HEK293 (cell line): ENCODE measurements around the gene MACROH2A2.

Source experiments
- CTCF ChIA-PET: fragments of 350-600 bp; formaldehyde crosslinking; extraction: SDS; loops from one replicate; lab custom pipeline; 2021; ENCODE audit warnings: antibody characterized with exemption; lab: Yijun Ruan, JAX
- POLR2A ChIA-PET: fragments of 300-600 bp; formaldehyde crosslinking; extraction: SDS; loops from one replicate; lab custom pipeline; 2020; ENCODE audit warnings: antibody characterized with exemption, inconsistent platforms; lab: Yijun Ruan, JAX
- H3K27ac ChIP-seq: fragments of 200-500 bp; sonication (Bioruptor generic); 2 replicates; pipeline ENCODE4 v1.5.1; 2014; ENCODE audit warnings: low read depth, low read length, control low read depth, inconsistent platforms; ENCODE audit errors: extremely low read depth
- H3K36me3 ChIP-seq, 2 experiments: fragments of 200-500 bp in 1 of 2; sonication (Bioruptor generic) in 1 of 2; 1 replicate in 1 of 2; 2 replicates in 1 of 2; pipeline ENCODE4 v1.5.1; 2014 to 2017; ENCODE audit warnings: inconsistent platforms in 2 of 2, low read length in 2 of 2; ENCODE audit not compliant: control insufficient read depth in 2 of 2, insufficient read depth in 1 of 2
- H3K4me1 ChIP-seq: fragments of 200-500 bp; sonication (Bioruptor generic); 2 replicates; pipeline ENCODE4 v1.5.1; 2014; ENCODE audit warnings: mild to moderate bottlenecking, low read length, inconsistent platforms; ENCODE audit not compliant: control insufficient read depth, insufficient read depth
- H3K4me3 ChIP-seq: 2 replicates; pipeline ENCODE4 v1.5.1; 2011; ENCODE audit warnings: low read depth, mild to moderate bottlenecking, control low read depth, low read length, moderate library complexity
- H3K9me3 ChIP-seq: fragments of 200-500 bp; sonication (Bioruptor generic); 2 replicates; pipeline ENCODE4 v1.5.1; 2014; ENCODE audit warnings: low read depth, low read length, inconsistent platforms; ENCODE audit not compliant: control insufficient read depth, insufficient read depth
- CTCF ChIP-seq: fragments of 450-650 bp; formaldehyde crosslinking; IDR thresholded peaks from 2 replicates; pipeline ENCODE4 v1.5.1; 2016; ENCODE audit warnings: missing biosample characterization, missing genetic modification characterization
- HOXC10 ChIP-seq: sonication (generic); formaldehyde crosslinking; IDR thresholded peaks from 2 replicates; pipeline ENCODE4 v1.8.1; 2023; ENCODE audit warnings: mild to moderate bottlenecking, missing genetic modification reagents
- MYNN ChIP-seq: fragments of 450-650 bp; formaldehyde crosslinking; IDR thresholded peaks from 2 replicates; pipeline ENCODE4 v1.5.1; 2016; ENCODE audit warnings: missing biosample characterization, missing genetic modification characterization, borderline replicate concordance
- OSR2 ChIP-seq: fragments of 450-650 bp; formaldehyde crosslinking; IDR thresholded peaks from 2 replicates; pipeline ENCODE4 v1.5.1; 2016; ENCODE audit warnings: missing biosample characterization, missing genetic modification characterization
- OVOL3 ChIP-seq: fragments of 450-650 bp; formaldehyde crosslinking; IDR thresholded peaks from 2 replicates; pipeline ENCODE4 v1.5.1; 2016; ENCODE audit warnings: missing biosample characterization, missing genetic modification characterization
- REST ChIP-seq: fragments of 450-650 bp; formaldehyde crosslinking; IDR thresholded peaks from 2 replicates; pipeline ENCODE4 v1.5.1; 2016; ENCODE audit warnings: missing biosample characterization, missing genetic modification characterization
- ZBTB10 ChIP-seq: fragments of 450-650 bp; formaldehyde crosslinking; IDR thresholded peaks from 2 replicates; pipeline ENCODE4 v1.5.1; 2016; ENCODE audit warnings: missing biosample characterization, missing genetic modification characterization
- ZFHX2 ChIP-seq: fragments of 450-650 bp; formaldehyde crosslinking; conservative IDR thresholded peaks from 2 replicates; pipeline ENCODE4 v1.5.1; 2016; ENCODE audit warnings: missing biosample characterization, missing genetic modification characterization
- ZNF10 ChIP-seq: fragments of 450-650 bp; formaldehyde crosslinking; IDR thresholded peaks from 2 replicates; pipeline ENCODE4 v1.5.1; 2017; ENCODE audit warnings: missing biosample characterization, missing genetic modification characterization
- ZNF18 ChIP-seq: fragments of 450-650 bp; formaldehyde crosslinking; IDR thresholded peaks from 2 replicates; pipeline ENCODE4 v1.5.1; 2016; ENCODE audit warnings: missing biosample characterization, missing genetic modification characterization
- ZNF266 ChIP-seq: fragments of 450-650 bp; formaldehyde crosslinking; IDR thresholded peaks from 2 replicates; pipeline ENCODE4 v1.5.1; 2016; ENCODE audit warnings: missing biosample characterization, missing genetic modification characterization, low read depth
- ZNF280D ChIP-seq: fragments of 450-650 bp; formaldehyde crosslinking; IDR thresholded peaks from 2 replicates; pipeline ENCODE4 v1.5.1; 2016; ENCODE audit warnings: missing biosample characterization, missing genetic modification characterization
- ZNF658 ChIP-seq: fragments of 450-650 bp; formaldehyde crosslinking; IDR thresholded peaks from 2 replicates; pipeline ENCODE4; 2016; ENCODE audit warnings: missing biosample characterization, missing genetic modification characterization
- ZNF747 ChIP-seq: fragments of 450-650 bp; formaldehyde crosslinking; IDR thresholded peaks from 2 replicates; pipeline ENCODE4 v1.5.1; 2016; ENCODE audit warnings: missing biosample characterization, missing genetic modification characterization
- ZNF843 ChIP-seq: fragments of 450-650 bp; formaldehyde crosslinking; IDR thresholded peaks from 2 replicates; pipeline ENCODE4 v1.5.1; 2016; ENCODE audit warnings: missing biosample characterization, missing genetic modification characterization

MACROH2A2 gene

GRCh38 chr10:70125918-70126552 is 73.4 kb downstream of the MACROH2A2 start:
- POLR2A ChIA-PET, result interaction anchor here (0.8 kb wide), 1 partner anchor 44 kb away, joined by 3 read pairs; the partner anchor contains the start of gene SAR1A
- TF ChIP-seq CTCF (no peak), ZNF266 (tag by site-specific recombination) (no peak), ZNF658 (tag by site-specific recombination) (no peak), ZNF280D (tag by site-specific recombination) (no peak)
- Histone ChIP-seq H3K36me3 (no peaks in the 10 kb centered on the region), H3K4me3 (no peak overlapping the region), H3K4me1 (no peaks in the 10 kb centered on the region), H3K9me3 (no peaks in the 10 kb centered on the region), H3K27ac (no peak overlapping the region)
- CTCF ChIA-PET, result interaction anchor here (0.6 to 2.1 kb wide), 2 partner anchors 9 to 153 kb away, joined by 3 to 12 read pairs; no protein-coding TSS in a partner anchor

GRCh38 chr10:70126700-70127395 is 74.2 kb downstream of the MACROH2A2 start:
- POLR2A ChIA-PET, result interaction anchor here (0.8 kb wide), 1 partner anchor 44 kb away, joined by 3 read pairs; the partner anchor contains the start of gene SAR1A
- Histone ChIP-seq H3K9me3 (no peaks in the 10 kb centered on the region), H3K4me3 (no peak overlapping the region), H3K4me1 (no peaks in the 10 kb centered on the region)
- no peak for TF ChIP-seq ZNF747 (tag by site-specific recombination)
- no peak; the same call in 1 of the 2 replicates for TF ChIP-seq ZFHX2 (tag by site-specific recombination)
- no peak for TF ChIP-seq ZNF18
- no peak for TF ChIP-seq MYNN
- no peak for TF ChIP-seq REST (tag by site-specific recombination)
- no peak for TF ChIP-seq ZNF843 (tag by site-specific recombination)
- TF ChIP-seq OSR2 (tag by site-specific recombination), result no peak
- no peak for TF ChIP-seq HOXC10 (CRISPR knock-in tag)
- no peak for TF ChIP-seq ZBTB10 (tag by site-specific recombination)
- TF ChIP-seq OVOL3, result no peak
- TF ChIP-seq ZNF10 (tag by site-specific recombination), result no peak
- TF ChIP-seq, all 188 proteins: peak for 0
- CTCF ChIA-PET, result interaction anchor here (0.6 to 2.1 kb wide), 4 partner anchors 10 to 376 kb away, joined by 3 to 12 read pairs (median 4); partner anchors contain the start of gene TYSND1
- H3K36me3 ChIP-seq, result no peaks in the 10 kb centered on the region
- H3K27ac ChIP-seq, result no peak overlapping the region
